ENCODE results near the gene HOXB4. TPM values are rescaled to one million over a fixed set of nuclear protein-coding genes. Genes with fewer than 3 reads are reported as not detected.

The HOXB4 gene
- total and polyA plus RNA-seq, 10 of the 15 experiments (the other 5 are each of a cell fraction or from before 2014, with no cell fraction given), result 0.35 to 5.8 (median 3.0) TPM

GRCh38 chr17:48532261-48532660 is 45.9 kb downstream of the HOXB4 start:
- CTCF ChIA-PET, result interaction anchor here (1.0 to 1.3 kb wide), 2 partner anchors 10 to 39 kb away, joined by 3 to 6 read pairs; no protein-coding TSS in a partner anchor
- no peak overlapping the region for H2AFZ ChIP-seq (ENCODE audit: control insufficient read depth, low read depth, low read length)

More at GRCh38 chr17:48532261-48532660, 45.9 kb downstream of the HOXB4 start:
- WGBS (ENCODE audit: insufficient coverage, insufficient replicate concordance, low lambda C conversion rate, missing lambda C conversion rate), result 31% methylated on average over 8 of the region's 8 CpGs
- Histone ChIP-seq H3K4me1 (ENCODE audit: control insufficient read depth, insufficient read depth, low read length) (no peaks in the 10 kb centered on the region), H3K27me3 (replicated peaks in 1 of 2; ENCODE audit: control insufficient read depth in 2 of 2, insufficient read depth in 2 of 2, low read length in 1 of 2) (no peaks in the 10 kb centered on the region), H3K79me2 (ENCODE audit: control insufficient read depth, insufficient read depth, low read length) (no peaks in the 10 kb centered on the region), H3K4me2 (ENCODE audit: control insufficient read depth, insufficient read depth) (no peak overlapping the region), H3K27ac (ENCODE audit: control insufficient read depth, insufficient read depth) (no peak overlapping the region), H3K9me3 (replicated peaks; ENCODE audit: control insufficient read depth, insufficient read depth, low read length) (no peaks in the 10 kb centered on the region), H3K4me3 (no peak overlapping the region), H3K9ac (ENCODE audit: control insufficient read depth, insufficient read depth, low read length) (no peak overlapping the region), H4K20me1 (ENCODE audit: control insufficient read depth, insufficient read depth) (no peaks in the 10 kb centered on the region), H3K36me3 (ENCODE audit: control insufficient read depth in 2 of 2, insufficient read depth in 2 of 2, low read length in 1 of 2) (no peaks in the 10 kb centered on the region)
- TF ChIP-seq ZSCAN29 (IDR thresholded peaks at IDR 0.05) (no peak), POU2F2 (IDR thresholded peaks at IDR 0.05; ENCODE audit: borderline replicate concordance, low read depth, low read length) (no peak), KAT2A (conservative IDR thresholded peaks at IDR 0.05; ENCODE audit: control insufficient read depth, low read depth, low read length) (no peak), BHLHE40 (IDR thresholded peaks at IDR 0.05; ENCODE audit: borderline replicate concordance in 1 of 2, low read depth in 2 of 2, low read length in 1 of 2) (no peak), ZBTB40 (IDR thresholded peaks at IDR 0.05; ENCODE audit: borderline replicate concordance) (no peak), CREM (IDR thresholded peaks at IDR 0.05; ENCODE audit: low read depth) (no peak), RCOR1 (conservative IDR thresholded peaks at IDR 0.05; ENCODE audit: low read depth, low read length) (no peak), ZBTB33 (IDR thresholded peaks at IDR 0.05) (no peak), ZNF207 (IDR thresholded peaks at IDR 0.05; ENCODE audit: borderline replicate concordance) (no peak), MAX (IDR thresholded peaks at IDR 0.05; ENCODE audit: low read depth, low read length) (no peak), ZNF24 (IDR thresholded peaks at IDR 0.05) (no peak), NR2C2 (IDR thresholded peaks at IDR 0.05; ENCODE audit: borderline replicate concordance, control insufficient read depth, insufficient read length, low read depth) (no peak), POLR2A (IDR thresholded peaks at IDR 0.05; ENCODE audit: low read depth, low read length) (no peak), NFIC (IDR thresholded peaks at IDR 0.05; ENCODE audit: low read depth, low read length) (no peak), IRF4 (IDR thresholded peaks at IDR 0.05; ENCODE audit: low read depth, low read length) (no peak), CHD2 (IDR thresholded peaks at IDR 0.05; ENCODE audit: borderline replicate concordance, low read depth, low read length) (no peak), ZNF384 (IDR thresholded peaks at IDR 0.05; ENCODE audit: borderline replicate concordance, low read depth, low read length) (no peak)
- intact Hi-C loops (cut with micrococcal nuclease; ENCODE audit: unreplicated experiment) (no loop called here), in situ Hi-C loops (cut with MboI) (no loop called here)
- no TSS peak for BruUV-seq (replicated peaks)
- ATAC-seq (no peak), FAIRE-seq (no peak), DNase-seq (ENCODE audit: low read depth, low spot score) (no peak)
- RAD21 ChIA-PET (ENCODE audit: unreplicated experiment), result no interaction called here
- SMC1A ChIA-PET (ENCODE audit: uncharacterized antibody, unreplicated experiment), result interaction anchor here (1.2 to 1.4 kb wide), 2 partner anchors 9 to 25 kb away, joined by 4 to 5 read pairs; no protein-coding TSS in a partner anchor
- POLR2A ChIA-PET, result no interaction called here

All from GM12878 (cell line).